CD4-positive, alpha-beta T cell (primary cell): ENCODE results near the gene DZIP1. TPM values are rescaled to one million over a fixed set of nuclear protein-coding genes. Genes with fewer than 3 reads are reported as not detected.

Source experiments
- ATAC-seq: fragments of 200-7000 bp; cut with Tn5 transposase; one replicate; pipeline ENCODE4 v1.10.0; 2022; ENCODE audit warnings: mild to moderate bottlenecking; ENCODE audit not compliant: poor library complexity
- CTCF ChIA-PET: fragments of 350-600 bp; sonication (Branson Sonifier 250); formaldehyde crosslinking; loops from one replicate; lab custom pipeline; 2021; ENCODE audit warnings: antibody characterized with exemption, inconsistent platforms; lab: Charles Lee
- POLR2A ChIA-PET: fragments of 350-600 bp; sonication (Branson Sonifier 250); formaldehyde crosslinking; loops from one replicate; lab custom pipeline; 2021; ENCODE audit warnings: antibody characterized with exemption, inconsistent platforms; lab: Charles Lee
- DNase-seq, 14 experiments: peaks; one replicate each; pipeline ENCODE4 v3.0.0-alpha.2; 2013 to 2020; ENCODE audit warnings: mixed read lengths in 2 of 14
- H3K27ac ChIP-seq, 2 donors: one replicate each; pipeline versions ENCODE4 v1.5.1 to v1.7.0; 2013; ENCODE audit warnings: low read length in 2 of 2, low read depth in 1 of 2, mild to moderate bottlenecking in 1 of 2
- H3K27me3 ChIP-seq, 2 experiments: 1 replicate in 1 of 2; 2 replicates in 1 of 2; pipeline versions ENCODE4 v1.6.1 to v1.7.0; 2013; ENCODE audit warnings: low read length in 2 of 2, control low read depth in 1 of 2, mild to moderate bottlenecking in 1 of 2, moderate library complexity in 1 of 2; ENCODE audit not compliant: insufficient read depth in 2 of 2, control insufficient read depth in 1 of 2
- H3K36me3 ChIP-seq: one replicate; pipeline ENCODE4 v1.6.1; 2013; ENCODE audit warnings: low read length, control low read depth; ENCODE audit not compliant: insufficient read depth
- H3K4me1 ChIP-seq: one replicate; pipeline ENCODE4 v1.6.1; 2013; ENCODE audit warnings: low read length, control low read depth; ENCODE audit not compliant: insufficient read depth
- H3K4me3 ChIP-seq: one replicate; pipeline ENCODE4 v1.5.1; 2013; ENCODE audit warnings: mild to moderate bottlenecking, low read length, moderate library complexity
- H3K9me3 ChIP-seq, 2 experiments: 1 replicate in 1 of 2; 2 replicates in 1 of 2; pipeline versions ENCODE4 v1.6.1 to v1.7.0; 2013; ENCODE audit warnings: low read length in 2 of 2, mild to moderate bottlenecking in 2 of 2, control low read depth in 1 of 2, moderate library complexity in 1 of 2; ENCODE audit not compliant: control insufficient read depth in 1 of 2, insufficient read depth in 1 of 2
- H3K27ac Mint-ChIP-seq: one replicate; pipeline ENCODE4 v1.8.0; 2020; ENCODE audit warnings: mixed read lengths
- H3K27me3 Mint-ChIP-seq: one replicate; pipeline ENCODE4 v1.8.0; 2021; ENCODE audit warnings: mixed read lengths
- H3K36me3 Mint-ChIP-seq: one replicate; pipeline ENCODE4 v1.8.0; 2021; ENCODE audit warnings: low read depth, mixed read lengths
- H3K4me1 Mint-ChIP-seq: one replicate; pipeline ENCODE4 v1.8.0; 2021; ENCODE audit warnings: low read depth, mixed read lengths
- H3K4me3 Mint-ChIP-seq: one replicate; pipeline ENCODE4 v1.8.0; 2020; ENCODE audit warnings: mild to moderate bottlenecking, mixed read lengths
- H3K9me3 Mint-ChIP-seq: one replicate; pipeline ENCODE4 v1.8.0; 2020; ENCODE audit warnings: mixed read lengths
- CTCF ChIP-seq: fragments of 200-600 bp; IDR thresholded peaks from one replicate; pipeline ENCODE4 v1.8.0; 2022; ENCODE audit warnings: antibody characterized with exemption, mild to moderate bottlenecking
- intact Hi-C, 2 experiments: fragments of 100-400 bp; cut with DNase I in 1 of 2; cut with micrococcal nuclease in 1 of 2; formaldehyde crosslinking; loops; one replicate each; pipeline versions ENCODE4 v1.15.1 to v1.9.0; 2023 to 2025; cut with DNase I, micrococcal nuclease
- total RNA-seq, 174 experiments: library from RNA in 2 of 174; stranded (reverse) in 2 of 174; gene quantifications; one replicate each; pipeline ENCODE4 v1.2.3 and lab custom pipeline; 2021 to 2026

The DZIP1 gene
- total RNA-seq, 2 experiments from 2014 or later: not detected

GRCh38 chr13:95647321-95647720, 2.8 kb upstream of the DZIP1 start:
- H3K36me3 Mint-ChIP-seq: no peaks in the 10 kb centered on the region
- ChIA-PET CTCF (interaction anchor here (0.6 kb wide), 1 partner anchor 229 kb away, joined by 6 read pairs; no protein-coding TSS in a partner anchor), POLR2A (no interaction called here)
- H3K9me3 Mint-ChIP-seq: no peaks in the 10 kb centered on the region
- ATAC-seq: no peak
- peaks cover 14 to 37% of the 10 kb centered on the region in 2 experiments for H3K27me3 ChIP-seq
- TF ChIP-seq CTCF: no peak
- no peaks in the 10 kb centered on the region for H3K36me3 ChIP-seq
- DNase-seq: no peak
- peaks cover 13% of the 10 kb centered on the region for H3K4me1 ChIP-seq
- no peak overlapping the region for H3K27ac Mint-ChIP-seq
- no peak overlapping the region for H3K27ac ChIP-seq
- H3K9me3 ChIP-seq: peaks cover 0 to 9% of the 10 kb centered on the region in 2 experiments
- peaks cover 32% of the 10 kb centered on the region for H3K27me3 Mint-ChIP-seq
- intact Hi-C loops: no loop called here
- H3K4me3 ChIP-seq: no peak overlapping the region
- peaks cover 5% of the 10 kb centered on the region for H3K4me1 Mint-ChIP-seq
- no peak overlapping the region for H3K4me3 Mint-ChIP-seq

- Histone ChIP-seq H3K9me3 (peaks cover 0 to 9% of the 10 kb centered on the region in 2 experiments), H3K27ac (no peak overlapping the region), H3K36me3 (no peaks in the 10 kb centered on the region), H3K27me3 (peaks cover 24 to 41% of the 10 kb centered on the region in 2 experiments), H3K4me1 (peaks cover 13% of the 10 kb centered on the region), H3K4me3 (no peak overlapping the region)
- intact Hi-C loops: no loop called here
- no peak overlapping the region for H3K4me3 Mint-ChIP-seq
- TF ChIP-seq CTCF: no peak
- CTCF ChIA-PET: no interaction called here
- no peak for DNase-seq
- H3K36me3 Mint-ChIP-seq: no peaks in the 10 kb centered on the region
- H3K27ac Mint-ChIP-seq: no peak overlapping the region
- ATAC-seq: no peak
- no peaks in the 10 kb centered on the region for H3K9me3 Mint-ChIP-seq
- H3K27me3 Mint-ChIP-seq: peaks cover 48% of the 10 kb centered on the region
- POLR2A ChIA-PET: no interaction called here
- H3K4me1 Mint-ChIP-seq: peaks cover 5% of the 10 kb centered on the region
These were observed 439 bp downstream of the DZIP1 start for GRCh38 chr13:95643936-95644598.

- intact Hi-C loops: no loop called here
- ChIA-PET POLR2A (no interaction called here), CTCF (no interaction called here)
These were observed 953 bp downstream of the DZIP1 start for GRCh38 chr13:95643571-95643935.

More at GRCh38 chr13:95643571-95643935, 953 bp downstream of the DZIP1 start:
- peaks cover 0 to 9% of the 10 kb centered on the region in 2 experiments for H3K9me3 ChIP-seq
- Mint-ChIP-seq H3K4me1 (peaks cover 5% of the 10 kb centered on the region), H3K27me3 (peaks cover 53% of the 10 kb centered on the region), H3K4me3 (peak overlapping the region; percentile 34), H3K36me3 (no peaks in the 10 kb centered on the region), H3K9me3 (no peaks in the 10 kb centered on the region), H3K27ac (no peak overlapping the region)
- H3K27me3 ChIP-seq: peaks cover 24 to 41% of the 10 kb centered on the region in 2 experiments
- peaks cover 13% of the 10 kb centered on the region for H3K4me1 ChIP-seq
- no peak overlapping the region for H3K4me3 ChIP-seq
- ATAC-seq: no peak
- H3K36me3 ChIP-seq: no peaks in the 10 kb centered on the region
- H3K27ac ChIP-seq: no peak overlapping the region
- no peak for TF ChIP-seq CTCF
- DNase-seq: no peak
